Nephron (organoid): ENCODE measurements around the gene RANGAP1.

Experiments used
- H3K27ac Mint-ChIP-seq, 3 experiments: 2 replicates each; pipeline ENCODE4 v1.8.0; 2020; ENCODE audit warnings: mixed read lengths in 3 of 3, mild to moderate bottlenecking in 2 of 3, moderate library complexity in 1 of 3
- H3K27me3 Mint-ChIP-seq: 2 replicates; pipeline ENCODE4 v1.8.0; 2021; ENCODE audit warnings: low read depth, mild to moderate bottlenecking, moderate library complexity, mixed read lengths
- H3K36me3 Mint-ChIP-seq: 2 replicates; pipeline ENCODE4 v1.8.0; 2020; ENCODE audit warnings: low read depth, mixed read lengths
- H3K4me1 Mint-ChIP-seq: 2 replicates; pipeline ENCODE4 v1.8.0; 2020; ENCODE audit warnings: mixed read lengths
- H3K4me3 Mint-ChIP-seq, 3 experiments: 2 replicates each; pipeline ENCODE4 v1.8.0; 2020; ENCODE audit warnings: mild to moderate bottlenecking in 3 of 3, mixed read lengths in 3 of 3, moderate library complexity in 2 of 3
- H3K9me3 Mint-ChIP-seq: 2 replicates; pipeline ENCODE4 v1.8.0; 2020; ENCODE audit warnings: mixed read lengths
- CTCF ChIP-seq, 3 experiments: fragments of 200-600 bp; sonication (generic); IDR thresholded peaks; one replicate each; pipeline ENCODE4 v1.5.0; 2021; ENCODE audit warnings: antibody characterized with exemption in 3 of 3; ENCODE audit not compliant: unreplicated experiment in 3 of 3

The RANGAP1 gene

GRCh38 chr22:41242396-41243117 is 43.4 kb downstream of the RANGAP1 start:
- H3K27me3 Mint-ChIP-seq, result no peaks in the 10 kb centered on the region

GRCh38 chr22:41241133-41241676 is 44.8 kb downstream of the RANGAP1 start:
- Mint-ChIP-seq H3K4me3 (peak overlapping the region in 1 of 3 experiments; percentile 10), H3K27me3 (no peaks in the 10 kb centered on the region), H3K27ac (peak overlapping the region in 1 of 3 experiments; percentile 2)

More at GRCh38 chr22:41242396-41243117, 43.4 kb downstream of the RANGAP1 start:
- Mint-ChIP-seq H3K4me3 (no peak overlapping the region), H3K27ac (no peak overlapping the region), H3K36me3 (peaks cover 6% of the 10 kb centered on the region), H3K9me3 (no peaks in the 10 kb centered on the region), H3K4me1 (no peaks in the 10 kb centered on the region)
- no peak for TF ChIP-seq CTCF (IDR thresholded peaks at IDR 0.05; ENCODE audit: unreplicated experiment in 3 of 3)

GRCh38 chr22:41240377-41241132 is 45.4 kb downstream of the RANGAP1 start, which contains the start of gene CHADL:
CHADL (minus strand) TSS chr22:41240931; CDS start chr22:41240881, 50 bp downstream.
- TF ChIP-seq CTCF (IDR thresholded peaks at IDR 0.05; ENCODE audit: unreplicated experiment in 3 of 3), result no peak
- Mint-ChIP-seq H3K27me3 (no peaks in the 10 kb centered on the region), H3K4me1 (no peaks in the 10 kb centered on the region), H3K4me3 (peak within 1 kb of the TSS; percentile 10 to 66 (median 21)), H3K36me3 (peaks cover 4% of the 10 kb centered on the region), H3K27ac (peak within 1 kb of the TSS in 1 of 3 experiments; percentile 65), H3K9me3 (no peaks in the 10 kb centered on the region)

More at GRCh38 chr22:41241133-41241676, 44.8 kb downstream of the RANGAP1 start:
- Mint-ChIP-seq H3K9me3 (no peaks in the 10 kb centered on the region), H3K36me3 (peaks cover 4% of the 10 kb centered on the region), H3K4me1 (no peaks in the 10 kb centered on the region)
- no peak for TF ChIP-seq CTCF (IDR thresholded peaks at IDR 0.05; ENCODE audit: unreplicated experiment in 3 of 3)

- H3K9me3 Mint-ChIP-seq, result no peaks in the 10 kb centered on the region
- TF ChIP-seq CTCF (IDR thresholded peaks at IDR 0.05; ENCODE audit: unreplicated experiment in 3 of 3), result no peak
- H3K4me1 Mint-ChIP-seq, result no peaks in the 10 kb centered on the region
- no peaks in the 10 kb centered on the region for H3K27me3 Mint-ChIP-seq
- no peaks in the 10 kb centered on the region for H3K36me3 Mint-ChIP-seq
- peak overlapping the region in 1 of 3 experiments; percentile 77 for H3K4me3 Mint-ChIP-seq
- no peak overlapping the region for H3K27ac Mint-ChIP-seq
Measured at GRCh38 chr22:41239443-41240128, 46.4 kb downstream of the RANGAP1 start.

- Mint-ChIP-seq H3K36me3 (no peaks in the 10 kb centered on the region), H3K27ac (no peak overlapping the region), H3K4me1 (no peaks in the 10 kb centered on the region), H3K27me3 (no peaks in the 10 kb centered on the region), H3K4me3 (peak overlapping the region; percentile 63 to 77 (median 76)), H3K9me3 (no peaks in the 10 kb centered on the region)
- no peak for TF ChIP-seq CTCF (IDR thresholded peaks at IDR 0.05; ENCODE audit: unreplicated experiment in 3 of 3)
Measured at GRCh38 chr22:41238570-41239442, 47.2 kb downstream of the RANGAP1 start.
